Retinal pigment epithelial cell (primary cell): Measurements from ENCODE around the gene PPARD.

Experiments
- DNase-seq: peaks from one replicate; pipeline ENCODE4 v3.0.0-alpha.2; 2010; ENCODE audit warnings: low read depth
- H3K4me3 ChIP-seq: 2 replicates; pipeline ENCODE4 v1.5.1; 2011; ENCODE audit warnings: mild to moderate bottlenecking, low read length, control low read depth, moderate library complexity
- TF ChIP-seq, protein P1 (sequence below): conservative IDR thresholded peaks from 2 replicates; pipeline ENCODE4 v1.5.1; 2011; ENCODE audit warnings: low read depth, low read length, control low read depth, inconsistent platforms

Gene PPARD

DNA sequence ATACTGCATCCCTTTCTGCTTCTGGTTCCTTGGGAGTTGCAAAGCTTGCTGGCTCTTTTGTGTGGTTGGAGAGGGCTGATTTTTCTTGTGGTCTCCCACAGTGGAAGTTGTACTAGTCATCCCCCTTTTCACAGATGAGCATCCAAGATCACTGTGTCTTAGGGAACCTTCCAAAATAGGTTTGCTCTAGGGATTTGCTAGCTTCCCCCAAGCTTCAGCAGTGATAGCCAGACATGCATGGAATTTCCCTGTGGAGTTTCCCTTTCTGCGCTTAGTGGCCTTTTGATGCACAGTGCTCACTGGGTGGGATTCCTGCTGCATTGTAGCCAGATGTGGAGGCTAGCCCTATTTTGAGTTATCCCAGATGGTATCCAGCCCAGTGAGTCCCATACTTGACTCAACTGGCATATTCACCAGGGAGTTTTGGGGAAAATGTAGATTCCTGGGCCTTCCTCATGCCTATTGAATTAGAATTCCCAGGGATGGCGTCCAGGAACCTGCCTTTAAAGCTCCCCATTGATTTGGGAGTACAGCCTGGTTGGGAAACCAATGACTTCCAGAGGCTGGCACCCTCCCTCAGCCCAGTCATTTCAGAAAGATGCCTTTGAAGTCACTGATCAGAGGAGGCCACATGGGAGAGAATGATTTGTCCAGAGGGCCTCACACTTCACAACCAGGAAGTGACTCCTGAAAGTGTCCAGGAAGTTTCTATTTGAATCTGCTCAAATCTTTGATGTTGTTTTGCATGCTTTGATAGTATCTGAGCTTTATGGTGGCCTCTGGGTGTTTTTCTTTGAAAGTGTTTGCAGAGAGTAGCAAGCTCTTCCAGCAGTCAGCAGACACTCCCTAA lies 25.9 kb downstream of the PPARD start:
- TF ChIP-seq, protein P1, sequence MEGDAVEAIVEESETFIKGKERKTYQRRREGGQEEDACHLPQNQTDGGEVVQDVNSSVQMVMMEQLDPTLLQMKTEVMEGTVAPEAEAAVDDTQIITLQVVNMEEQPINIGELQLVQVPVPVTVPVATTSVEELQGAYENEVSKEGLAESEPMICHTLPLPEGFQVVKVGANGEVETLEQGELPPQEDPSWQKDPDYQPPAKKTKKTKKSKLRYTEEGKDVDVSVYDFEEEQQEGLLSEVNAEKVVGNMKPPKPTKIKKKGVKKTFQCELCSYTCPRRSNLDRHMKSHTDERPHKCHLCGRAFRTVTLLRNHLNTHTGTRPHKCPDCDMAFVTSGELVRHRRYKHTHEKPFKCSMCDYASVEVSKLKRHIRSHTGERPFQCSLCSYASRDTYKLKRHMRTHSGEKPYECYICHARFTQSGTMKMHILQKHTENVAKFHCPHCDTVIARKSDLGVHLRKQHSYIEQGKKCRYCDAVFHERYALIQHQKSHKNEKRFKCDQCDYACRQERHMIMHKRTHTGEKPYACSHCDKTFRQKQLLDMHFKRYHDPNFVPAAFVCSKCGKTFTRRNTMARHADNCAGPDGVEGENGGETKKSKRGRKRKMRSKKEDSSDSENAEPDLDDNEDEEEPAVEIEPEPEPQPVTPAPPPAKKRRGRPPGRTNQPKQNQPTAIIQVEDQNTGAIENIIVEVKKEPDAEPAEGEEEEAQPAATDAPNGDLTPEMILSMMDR = no peak
- H3K4me3 ChIP-seq = no peak overlapping the region
- DNase-seq = no peak

DNA sequence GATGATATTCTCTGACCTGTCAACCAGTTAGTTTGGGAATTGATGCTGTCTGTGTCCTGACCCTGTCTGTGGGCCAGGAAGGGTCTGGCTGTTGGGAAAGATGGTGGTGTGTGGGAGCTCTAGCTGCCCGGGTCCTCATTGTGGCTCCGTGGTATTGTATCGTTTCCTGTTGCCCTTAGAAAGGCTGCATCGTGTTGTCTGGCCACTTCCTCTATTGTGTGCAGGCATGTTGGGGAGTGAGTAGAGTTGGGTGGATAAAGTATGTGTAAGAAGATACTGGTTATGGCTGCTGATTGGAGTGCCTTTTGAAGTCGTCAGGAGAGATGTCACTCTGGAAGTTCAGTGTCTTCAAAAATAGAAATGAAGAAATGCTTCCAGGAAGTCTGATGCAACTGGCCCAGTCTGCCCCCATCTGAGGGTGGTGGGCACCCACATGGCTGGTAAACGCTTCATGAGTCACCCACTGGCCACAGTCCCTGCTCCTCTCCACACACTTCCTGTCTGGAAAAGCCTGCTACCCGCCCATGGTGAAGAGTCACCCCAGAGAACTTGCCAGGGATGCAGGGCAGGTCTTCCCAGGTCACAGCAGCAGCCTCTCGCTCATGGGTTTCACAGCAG lies 27.9 kb downstream of the PPARD start:
- peak; percentile 75 for DNase-seq
- TF ChIP-seq, protein P1 = no peak
- no peak overlapping the region for H3K4me3 ChIP-seq

DNA sequence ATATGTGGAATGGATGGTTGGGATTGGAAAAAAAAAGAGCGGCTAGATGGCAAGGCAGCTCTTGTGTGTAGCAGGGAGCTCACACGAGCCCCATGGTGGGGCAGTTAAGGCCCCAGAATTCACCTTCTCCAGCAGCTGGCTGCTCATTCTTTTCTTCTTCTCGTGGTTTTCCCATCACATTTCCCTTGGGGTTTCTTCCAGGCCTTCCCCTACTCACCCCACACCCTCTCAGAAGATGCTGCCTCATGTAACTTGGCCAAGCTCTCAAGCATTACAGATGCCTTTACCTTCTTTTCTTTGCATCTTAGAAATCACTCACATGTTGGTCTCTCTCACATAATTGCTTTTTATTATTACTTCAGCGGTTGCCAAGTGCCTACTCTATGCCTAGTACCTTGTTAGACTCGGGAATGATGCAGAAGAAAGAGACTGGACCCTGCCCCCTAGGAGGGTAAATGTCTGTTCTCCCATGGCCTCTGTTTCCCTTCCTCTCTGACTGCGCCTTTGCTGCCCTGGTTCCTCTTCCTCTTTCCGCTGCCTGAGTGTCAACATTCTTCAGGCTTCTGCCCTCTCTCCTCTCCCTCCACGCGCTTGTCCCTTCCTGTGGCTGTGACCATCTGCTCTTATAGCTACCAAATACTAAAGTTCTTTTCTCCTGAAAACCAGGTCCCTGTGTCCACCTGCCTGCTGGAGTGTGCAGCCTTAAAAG lies 28.6 kb downstream of the PPARD start:
- DNase-seq = no peak
- H3K4me3 ChIP-seq = no peak overlapping the region
- TF ChIP-seq, protein P1 = no peak

DNA sequence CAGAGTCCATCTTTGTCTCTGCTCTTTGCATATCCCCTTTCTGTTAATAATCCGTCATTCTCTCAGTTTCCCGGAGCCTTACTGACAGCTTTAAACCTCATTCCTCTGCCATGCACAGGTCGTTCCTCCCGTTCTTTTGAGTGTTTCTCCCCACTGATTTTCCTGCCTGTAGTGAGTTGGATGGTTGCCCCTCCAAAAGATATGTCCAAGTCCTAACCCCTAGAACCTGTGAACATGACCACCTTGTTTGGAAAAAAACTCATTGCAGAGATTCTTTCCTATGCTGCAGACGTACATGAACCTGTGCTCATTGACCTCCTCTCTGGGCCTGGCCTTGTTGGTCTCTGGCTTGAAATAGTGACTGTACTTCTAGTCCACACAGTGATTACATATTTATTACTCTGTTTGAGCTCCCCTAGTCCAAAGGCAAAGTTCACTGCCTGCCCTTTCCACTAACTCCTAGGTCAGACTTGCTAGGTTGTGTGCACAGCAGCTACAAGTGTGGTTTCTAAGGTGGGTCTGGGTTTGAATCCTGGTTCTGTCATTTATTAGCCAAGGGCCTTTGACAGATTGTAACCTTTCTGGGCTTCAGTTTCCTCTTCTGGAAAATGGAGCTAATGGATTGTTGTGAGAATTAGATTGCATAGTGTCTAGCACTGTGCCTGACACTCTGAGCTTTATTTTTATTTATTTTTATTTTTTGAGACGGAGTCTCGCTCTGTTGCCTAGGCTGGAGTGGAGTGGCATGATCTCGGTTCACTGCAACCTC lies 29.3 kb downstream of the PPARD start:
- DNase-seq = no peak
- no peak overlapping the region for H3K4me3 ChIP-seq
- TF ChIP-seq, protein P1 = no peak

DNA sequence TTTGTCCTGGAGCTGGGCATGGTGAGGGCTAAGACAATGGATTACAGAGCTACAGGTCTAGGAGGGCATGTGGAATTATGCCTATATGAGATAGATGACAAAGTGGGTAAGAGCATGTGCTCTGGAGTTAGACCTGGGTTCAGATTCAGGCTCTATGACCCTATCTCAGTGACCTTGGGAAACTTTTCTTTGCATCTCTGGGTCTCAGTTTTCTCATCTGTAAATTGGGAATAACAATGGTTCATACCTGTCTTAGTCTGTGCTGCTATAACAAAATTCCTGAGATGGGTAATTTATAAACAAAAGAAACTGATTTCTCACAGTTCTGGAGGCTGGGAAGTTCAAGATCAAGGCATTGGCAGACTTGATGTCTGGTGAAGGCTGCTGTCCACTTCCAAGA lies 30.3 kb downstream of the PPARD start:
- no peak overlapping the region for H3K4me3 ChIP-seq
- TF ChIP-seq, protein P1 = no peak
- DNase-seq = no peak

GRCh38 chr6:35376281-35376680 lies 33.9 kb downstream of the PPARD start:
- no peak overlapping the region for H3K4me3 ChIP-seq
- DNase-seq = no peak
- TF ChIP-seq, protein P1 = no peak
